Measurements from ENCODE around the gene RBAK.

DNA sequence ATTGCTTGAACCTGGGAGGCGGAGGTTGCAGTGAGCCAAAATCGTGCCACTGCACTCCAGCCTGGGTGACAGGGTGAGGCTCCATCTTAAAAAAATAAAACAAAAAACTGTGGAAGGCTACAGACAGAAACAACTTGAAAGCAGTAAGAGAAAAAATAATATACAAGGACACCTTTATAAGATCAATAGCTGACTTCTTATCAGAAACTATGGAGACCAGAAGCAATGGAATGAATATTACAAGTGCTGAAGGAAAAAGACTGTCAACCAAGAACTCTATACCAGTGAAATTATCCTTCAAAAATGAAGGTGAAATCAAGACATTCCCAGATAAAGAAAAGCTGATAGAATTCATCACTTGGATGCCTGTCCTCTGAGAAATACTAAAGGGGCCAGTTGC lies 49.0 kb downstream of the RBAK start:
- no peak for TF ChIP-seq EZH2 (IDR thresholded peaks at IDR 0.05; ENCODE audit: borderline replicate concordance, low read length)
- TF ChIP-seq, protein P1, sequence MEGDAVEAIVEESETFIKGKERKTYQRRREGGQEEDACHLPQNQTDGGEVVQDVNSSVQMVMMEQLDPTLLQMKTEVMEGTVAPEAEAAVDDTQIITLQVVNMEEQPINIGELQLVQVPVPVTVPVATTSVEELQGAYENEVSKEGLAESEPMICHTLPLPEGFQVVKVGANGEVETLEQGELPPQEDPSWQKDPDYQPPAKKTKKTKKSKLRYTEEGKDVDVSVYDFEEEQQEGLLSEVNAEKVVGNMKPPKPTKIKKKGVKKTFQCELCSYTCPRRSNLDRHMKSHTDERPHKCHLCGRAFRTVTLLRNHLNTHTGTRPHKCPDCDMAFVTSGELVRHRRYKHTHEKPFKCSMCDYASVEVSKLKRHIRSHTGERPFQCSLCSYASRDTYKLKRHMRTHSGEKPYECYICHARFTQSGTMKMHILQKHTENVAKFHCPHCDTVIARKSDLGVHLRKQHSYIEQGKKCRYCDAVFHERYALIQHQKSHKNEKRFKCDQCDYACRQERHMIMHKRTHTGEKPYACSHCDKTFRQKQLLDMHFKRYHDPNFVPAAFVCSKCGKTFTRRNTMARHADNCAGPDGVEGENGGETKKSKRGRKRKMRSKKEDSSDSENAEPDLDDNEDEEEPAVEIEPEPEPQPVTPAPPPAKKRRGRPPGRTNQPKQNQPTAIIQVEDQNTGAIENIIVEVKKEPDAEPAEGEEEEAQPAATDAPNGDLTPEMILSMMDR (IDR thresholded peaks at IDR 0.05; ENCODE audit: low read length), result no peak
